Liver (tissue), 3 donors: ENCODE data around the gene RAB4B.

ENCODE experiments used
- ATF3 ChIP-seq: IDR thresholded peaks from 2 replicates; pipeline ENCODE4 v1.6.1; 2016; ENCODE audit warnings: antibody characterized with exemption
- CTCF ChIP-seq: fragments of 150-350 bp; IDR thresholded peaks from 2 replicates; pipeline ENCODE4 v1.5.1; 2017; ENCODE audit warnings: improper control_type of control experiment, low read depth, low read length; ENCODE audit not compliant: missing input control
- donor health status: healthy.
- donor health status: healthy.

- TF ChIP-seq CTCF (no peak), ATF3 (no peak)
Measured at GRCh38 chr19:40743926-40744325, 34.1 kb upstream of the RAB4B start.
